GM20000 (cell line): ENCODE measurements around the gene NPW.

Source experiments
- DNase-seq: peaks from one replicate; pipeline ENCODE4 v3.0.0; 2012; ENCODE audit warnings: low spot score
- TF ChIP-seq, protein P1 (sequence below): IDR thresholded peaks from 2 replicates; pipeline ENCODE4 v1.5.1; 2012; ENCODE audit warnings: mild to moderate bottlenecking, control low read depth; ENCODE audit errors: extremely low read depth, missing control alignments

NPW gene

DNA sequence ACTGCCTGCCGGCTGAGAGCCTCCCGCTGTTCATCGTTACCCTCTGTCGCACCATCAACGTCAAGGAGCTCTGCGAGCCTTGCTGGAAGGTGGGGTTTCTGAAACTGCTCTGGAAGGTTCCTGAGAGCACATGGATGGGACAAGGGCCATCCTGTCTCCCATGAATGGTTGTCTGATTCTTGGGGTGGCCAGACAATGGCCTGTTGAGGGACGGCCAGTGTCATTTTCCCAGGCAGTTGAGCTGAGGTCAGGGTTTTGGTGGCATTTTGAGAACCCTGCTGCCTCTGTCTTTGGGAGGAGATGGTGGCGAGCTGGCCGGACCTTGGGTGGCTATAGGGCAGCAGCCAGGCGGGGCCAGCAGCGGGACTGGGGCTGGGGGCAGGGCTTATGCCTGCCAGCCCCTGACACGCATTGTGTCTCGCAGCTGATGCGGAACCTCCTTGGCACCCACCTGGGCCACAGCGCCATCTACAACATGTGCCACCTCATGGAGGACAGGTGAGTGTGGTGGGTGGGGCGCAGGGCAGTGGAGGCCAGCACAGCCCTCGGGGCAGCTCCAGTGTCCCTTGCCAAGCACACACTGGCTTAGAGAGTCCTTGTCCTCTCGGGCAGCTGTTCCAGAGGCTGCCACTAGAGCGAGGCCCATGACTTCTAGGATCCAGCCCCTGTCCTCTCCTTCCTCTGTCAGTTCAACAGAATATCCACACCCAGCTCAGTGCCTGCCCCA lies 37.3 kb downstream of the NPW start:
- DNase-seq, result no peak

DNA sequence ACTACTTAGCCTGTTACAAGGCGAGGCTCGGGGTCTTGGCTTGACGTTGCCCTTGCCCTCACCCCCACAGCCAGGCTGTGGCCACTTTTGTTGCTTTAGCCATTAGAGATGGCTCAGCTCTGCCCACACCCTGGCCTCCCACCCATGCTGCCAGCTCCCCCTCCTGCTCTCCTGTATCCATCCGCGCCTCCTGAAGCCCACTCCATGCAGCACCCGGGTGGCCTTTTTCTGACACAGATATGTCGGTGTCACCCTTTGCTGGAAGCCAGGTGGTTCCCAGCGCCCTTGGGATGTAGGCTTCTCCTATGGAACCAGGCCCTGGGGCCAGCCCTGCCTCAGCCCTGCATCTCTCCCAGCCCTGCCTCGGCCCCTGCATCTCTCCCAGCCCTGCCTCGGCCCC lies 37.9 kb downstream of the NPW start:
- TF ChIP-seq, protein P1, sequence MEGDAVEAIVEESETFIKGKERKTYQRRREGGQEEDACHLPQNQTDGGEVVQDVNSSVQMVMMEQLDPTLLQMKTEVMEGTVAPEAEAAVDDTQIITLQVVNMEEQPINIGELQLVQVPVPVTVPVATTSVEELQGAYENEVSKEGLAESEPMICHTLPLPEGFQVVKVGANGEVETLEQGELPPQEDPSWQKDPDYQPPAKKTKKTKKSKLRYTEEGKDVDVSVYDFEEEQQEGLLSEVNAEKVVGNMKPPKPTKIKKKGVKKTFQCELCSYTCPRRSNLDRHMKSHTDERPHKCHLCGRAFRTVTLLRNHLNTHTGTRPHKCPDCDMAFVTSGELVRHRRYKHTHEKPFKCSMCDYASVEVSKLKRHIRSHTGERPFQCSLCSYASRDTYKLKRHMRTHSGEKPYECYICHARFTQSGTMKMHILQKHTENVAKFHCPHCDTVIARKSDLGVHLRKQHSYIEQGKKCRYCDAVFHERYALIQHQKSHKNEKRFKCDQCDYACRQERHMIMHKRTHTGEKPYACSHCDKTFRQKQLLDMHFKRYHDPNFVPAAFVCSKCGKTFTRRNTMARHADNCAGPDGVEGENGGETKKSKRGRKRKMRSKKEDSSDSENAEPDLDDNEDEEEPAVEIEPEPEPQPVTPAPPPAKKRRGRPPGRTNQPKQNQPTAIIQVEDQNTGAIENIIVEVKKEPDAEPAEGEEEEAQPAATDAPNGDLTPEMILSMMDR, result no peak

More for the DNA sequence above, 37.3 kb downstream of the NPW start:
- TF ChIP-seq, protein P1, result no peak

GRCh38 chr16:2058420-2058819 lies 38.8 kb downstream of the NPW start:
- DNase-seq, result no peak
- TF ChIP-seq, protein P1, result no peak

More for the DNA sequence above, 37.9 kb downstream of the NPW start:
- no peak for DNase-seq

DNA sequence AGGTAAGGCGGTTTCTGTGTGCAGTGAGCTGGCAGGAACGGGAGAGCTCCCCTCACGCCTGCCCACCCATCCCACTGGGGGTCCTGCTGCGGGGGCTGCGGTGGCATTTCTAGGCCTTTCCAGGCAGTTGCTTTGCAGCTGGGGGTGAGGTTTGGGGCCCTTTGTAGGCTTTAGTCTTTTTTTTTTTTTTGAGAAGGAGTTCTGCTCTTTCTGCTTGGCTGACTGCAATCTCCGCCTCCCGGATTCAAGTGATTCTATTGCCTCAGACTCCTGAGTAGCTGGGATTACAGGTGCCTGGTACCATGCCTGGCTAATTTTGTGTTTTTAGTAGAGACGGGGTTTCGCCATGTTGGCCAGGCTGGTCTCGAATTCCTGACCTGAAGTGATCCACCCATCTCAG lies 39.3 kb downstream of the NPW start:
- TF ChIP-seq, protein P1, result no peak
- DNase-seq, result no peak

DNA sequence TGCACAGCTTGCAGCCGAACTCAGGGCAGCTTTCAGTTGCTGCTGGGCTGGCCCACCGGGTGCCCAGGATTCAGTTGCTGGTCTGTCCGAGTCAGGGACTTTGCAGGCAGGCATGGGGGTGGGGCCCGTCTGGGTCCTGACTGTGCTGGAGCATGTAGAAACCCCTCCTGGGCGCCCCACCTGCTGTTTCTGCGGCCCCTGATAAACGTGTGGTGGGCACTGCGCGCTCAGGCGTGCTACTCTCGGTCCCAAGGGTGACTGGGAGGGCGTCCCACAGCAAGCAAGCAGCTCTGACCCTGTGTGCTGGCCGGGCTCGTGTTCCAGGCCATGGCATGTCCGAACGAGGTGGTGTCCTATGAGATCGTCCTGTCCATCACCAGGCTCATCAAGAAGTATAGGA lies 40.8 kb downstream of the NPW start:
- TF ChIP-seq, protein P1, result no peak

DNA sequence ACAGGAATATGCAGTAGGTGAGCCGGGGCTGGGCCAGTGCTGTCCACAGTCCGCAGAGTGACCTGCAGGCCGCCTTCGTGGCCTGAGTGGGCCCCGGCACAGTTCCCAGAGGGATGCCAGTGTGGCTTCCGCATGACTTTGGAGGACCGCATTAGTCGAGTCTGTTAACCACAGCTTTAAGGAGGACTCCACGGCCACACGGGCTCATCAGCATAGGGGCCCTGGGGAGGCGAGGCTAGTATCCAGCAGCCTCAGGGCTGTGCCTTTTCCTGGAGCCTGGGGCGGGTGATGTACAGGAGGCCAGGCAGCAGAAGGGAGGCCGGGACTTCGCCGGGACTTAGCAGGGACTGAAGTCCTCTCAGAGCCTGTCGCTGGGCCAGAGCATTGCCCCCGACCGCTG lies 41.4 kb downstream of the NPW start:
- TF ChIP-seq, protein P1, result no peak
- no peak for DNase-seq

More for the DNA sequence above, 40.8 kb downstream of the NPW start:
- DNase-seq, result no peak

DNA sequence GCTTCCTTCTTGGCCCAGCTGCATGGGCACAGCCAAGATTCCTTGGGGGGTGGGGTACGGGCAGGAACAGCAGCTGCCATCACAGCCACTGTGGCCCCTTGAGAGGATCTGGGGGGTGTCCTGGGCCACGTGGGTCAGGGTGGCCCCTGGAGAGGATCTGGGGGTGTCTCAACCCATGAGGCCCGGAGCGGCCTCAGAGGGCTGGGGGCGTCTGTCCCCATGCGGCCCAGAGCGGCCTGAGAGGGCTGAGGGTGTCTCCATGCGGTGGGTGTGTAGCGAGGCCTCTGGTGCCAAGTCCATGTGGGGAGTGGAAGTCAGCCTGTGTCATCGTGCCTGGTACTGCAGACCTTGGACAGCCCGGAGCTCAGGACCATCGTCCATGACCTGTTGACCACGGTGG lies 41.9 kb downstream of the NPW start:
- TF ChIP-seq, protein P1, result no peak
- DNase-seq, result no peak
